ENCODE results near the gene PIP4K2A.

The PIP4K2A gene

GRCh38 chr10:22589851-22590514 lies 124.4 kb downstream of the PIP4K2A start:
- no peak for DNase-seq

DNA sequence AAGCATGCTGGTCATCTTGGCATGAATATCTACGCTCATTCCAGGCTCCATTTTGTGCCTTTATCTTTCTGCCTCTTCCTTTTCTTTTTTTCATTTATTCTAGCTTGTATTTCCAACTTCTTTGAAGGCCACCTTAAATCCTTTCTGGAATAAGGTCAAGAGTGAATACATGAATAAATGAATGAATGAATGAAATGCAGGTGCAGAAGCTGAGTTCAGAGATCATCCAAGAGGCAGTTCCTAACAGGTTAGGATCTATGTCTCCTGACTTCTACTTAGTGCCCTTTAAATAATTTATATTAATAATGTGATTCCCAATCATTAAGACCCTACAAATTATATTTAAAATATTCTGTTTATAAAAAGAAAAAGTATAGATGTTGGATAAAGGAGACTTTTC lies 125.9 kb downstream of the PIP4K2A start:
- DNase-seq = no peak

GRCh38 chr10:22583683-22584082 lies 130.7 kb downstream of the PIP4K2A start:
- DNase-seq = no peak

DNA sequence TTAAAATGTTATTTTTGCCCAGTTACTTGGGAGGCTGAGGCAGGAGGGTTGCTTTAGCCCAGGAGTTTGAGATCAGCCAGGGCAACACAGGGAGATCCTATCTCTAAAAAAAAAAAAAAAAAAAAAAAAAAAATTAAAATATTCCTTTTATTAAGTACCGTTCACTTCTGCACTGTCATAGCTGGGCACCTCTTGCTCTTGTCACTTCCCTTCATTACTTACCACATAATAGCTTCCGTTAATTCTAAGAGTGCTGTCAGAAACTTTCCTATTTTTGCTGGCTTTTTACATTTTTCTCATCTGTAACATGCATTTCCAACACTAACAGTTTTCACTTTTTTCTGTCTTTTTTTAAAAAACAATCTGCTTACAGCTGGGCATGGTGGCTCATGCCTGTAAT lies 132.9 kb downstream of the PIP4K2A start:
- no peak for DNase-seq

DNA sequence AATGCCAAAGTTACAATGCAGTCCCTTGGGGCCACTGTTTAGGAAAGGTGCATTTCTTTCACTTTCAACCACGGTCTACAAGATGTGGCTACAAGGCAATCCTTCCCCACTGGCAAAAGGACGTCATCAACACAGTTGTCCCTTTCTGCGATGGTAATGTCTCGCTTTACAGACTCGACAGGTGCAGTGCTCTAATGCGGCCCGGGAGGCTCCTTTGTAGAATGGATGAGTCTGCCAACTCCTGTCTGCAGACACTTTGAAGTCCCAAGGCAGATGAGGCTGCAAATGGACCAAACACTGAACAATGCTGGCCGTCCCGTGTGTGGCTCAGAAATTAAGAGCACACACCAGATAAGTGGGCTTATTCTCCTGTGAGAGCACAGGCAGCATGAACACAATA lies 133.7 kb downstream of the PIP4K2A start:
- no peak for DNase-seq

DNA sequence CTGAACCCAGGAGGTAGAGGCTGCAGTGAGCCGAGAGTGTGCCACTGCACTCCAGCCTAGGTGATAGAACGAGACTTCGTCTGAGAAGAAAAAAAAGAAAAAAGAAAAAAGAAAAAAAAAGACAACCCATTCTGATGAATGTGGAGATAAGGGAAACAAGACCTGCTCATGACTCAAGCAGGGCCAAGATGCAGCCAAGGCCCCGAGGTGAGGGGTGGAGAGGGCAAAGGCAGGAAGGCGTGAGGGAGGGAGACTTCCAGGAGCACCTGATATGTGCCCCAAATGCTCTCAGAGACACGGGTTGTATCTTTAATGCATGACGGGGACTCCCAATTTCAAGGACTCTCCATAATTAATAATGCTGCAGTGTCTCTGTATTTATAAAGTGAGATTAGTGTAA lies 134.6 kb downstream of the PIP4K2A start:
- DNase-seq = no peak

GRCh38 chr10:22573820-22574569 lies 140.4 kb downstream of the PIP4K2A start:
- DNase-seq = no peak

GRCh38 chr10:22570733-22571430 lies 143.5 kb downstream of the PIP4K2A start:
- no peak for DNase-seq

- no peak for DNase-seq
Observed at GRCh38 chr10:22570234-22570633, 144.1 kb downstream of the PIP4K2A start.

GRCh38 chr10:22568928-22569327 lies 145.4 kb downstream of the PIP4K2A start:
- no peak for DNase-seq

GRCh38 chr10:22564060-22564459 lies 150.3 kb downstream of the PIP4K2A start:
- DNase-seq = no peak

GRCh38 chr10:22561909-22562308 lies 152.5 kb downstream of the PIP4K2A start:
- no peak for DNase-seq

GRCh38 chr10:22560913-22561239 lies 153.5 kb downstream of the PIP4K2A start:
- DNase-seq = no peak

DNA sequence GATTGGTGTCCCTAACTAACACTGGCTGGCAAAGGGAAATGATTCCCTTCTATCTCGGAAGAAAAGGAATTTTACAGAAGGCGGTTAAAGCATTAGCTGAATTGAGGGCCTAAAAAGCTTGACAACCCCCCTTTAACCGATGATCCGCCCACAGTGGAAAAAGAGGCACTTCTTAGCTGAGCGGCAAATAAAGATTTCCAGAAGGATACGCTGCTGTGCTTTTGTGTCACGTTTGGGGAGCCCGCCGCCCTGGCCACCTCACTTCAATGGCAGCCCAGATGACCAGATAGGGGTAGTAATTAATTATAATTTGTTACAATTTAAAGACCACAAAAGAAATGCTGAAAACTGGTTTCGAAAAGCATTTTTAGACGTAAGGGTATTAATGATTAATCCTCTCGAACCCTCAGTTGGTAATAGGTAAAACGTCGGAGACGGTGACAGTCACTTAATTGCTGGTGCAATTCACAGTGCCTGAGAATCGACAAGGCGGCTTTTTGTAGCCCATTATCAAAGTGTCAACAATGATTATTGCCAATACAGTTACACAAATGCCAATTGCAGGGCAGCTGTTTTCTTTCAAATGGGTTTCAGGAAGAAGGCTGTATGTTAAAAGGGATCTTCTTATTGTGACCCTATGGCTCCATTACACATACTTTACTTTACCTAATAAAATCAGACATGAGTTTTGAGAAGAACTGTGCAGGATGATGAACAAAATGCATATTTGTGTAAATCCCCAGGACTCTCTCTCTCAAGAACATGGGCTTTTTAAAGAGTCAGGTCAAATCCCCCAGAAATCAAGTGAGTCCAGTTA lies 154.1 kb downstream of the PIP4K2A start:
- DNase-seq = no peak

- no peak for DNase-seq
Observed at GRCh38 chr10:22557321-22557720, 157.1 kb downstream of the PIP4K2A start.

DNA sequence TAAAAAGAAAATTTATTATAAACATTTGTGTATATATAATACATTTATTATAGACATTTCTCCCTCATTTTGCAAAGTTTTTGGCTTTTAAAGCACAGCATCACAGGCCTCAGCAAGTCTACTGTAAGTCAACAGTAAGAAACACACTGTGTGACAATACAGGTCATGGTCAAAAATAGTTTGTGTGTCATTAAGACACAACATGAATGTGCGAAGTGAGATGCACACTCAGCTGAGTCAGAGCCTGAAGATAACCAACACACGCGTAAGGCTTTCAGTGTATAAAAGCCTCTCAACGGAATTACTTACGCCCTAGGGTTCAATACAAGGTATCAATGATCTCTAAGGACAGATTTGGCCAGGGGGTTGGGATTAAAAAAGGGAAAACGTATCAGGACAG lies 157.6 kb downstream of the PIP4K2A start:
- no peak for DNase-seq

- DNase-seq = no peak
Observed at GRCh38 chr10:22554461-22555182, 159.8 kb downstream of the PIP4K2A start.

- no peak for DNase-seq
Observed at GRCh38 chr10:22553452-22553995, 160.9 kb downstream of the PIP4K2A start.

- no peak for DNase-seq
Observed at GRCh38 chr10:22552888-22553378, 161.4 kb downstream of the PIP4K2A start.

GRCh38 chr10:22551681-22552365 lies 162.6 kb downstream of the PIP4K2A start:
- no peak for DNase-seq

DNA sequence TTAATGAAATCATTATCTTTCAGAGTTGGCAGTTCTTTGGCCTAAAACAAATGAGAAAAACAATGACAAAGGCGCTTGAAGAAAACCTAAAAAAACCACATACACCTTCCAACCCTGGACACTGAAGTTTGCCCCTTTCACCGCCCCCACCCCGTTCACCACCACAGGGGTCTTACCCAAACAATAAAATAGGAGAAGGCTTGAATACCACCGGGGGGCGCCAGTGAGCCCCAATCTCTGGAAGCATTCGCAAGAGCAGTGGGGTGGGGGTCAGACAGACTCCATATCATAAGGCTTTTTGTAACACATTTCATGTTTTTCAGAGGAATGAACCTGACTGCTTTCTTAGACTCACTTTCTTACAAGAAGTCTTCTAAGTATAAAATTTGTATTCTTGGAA lies 163.6 kb downstream of the PIP4K2A start:
- DNase-seq = no peak

DNA sequence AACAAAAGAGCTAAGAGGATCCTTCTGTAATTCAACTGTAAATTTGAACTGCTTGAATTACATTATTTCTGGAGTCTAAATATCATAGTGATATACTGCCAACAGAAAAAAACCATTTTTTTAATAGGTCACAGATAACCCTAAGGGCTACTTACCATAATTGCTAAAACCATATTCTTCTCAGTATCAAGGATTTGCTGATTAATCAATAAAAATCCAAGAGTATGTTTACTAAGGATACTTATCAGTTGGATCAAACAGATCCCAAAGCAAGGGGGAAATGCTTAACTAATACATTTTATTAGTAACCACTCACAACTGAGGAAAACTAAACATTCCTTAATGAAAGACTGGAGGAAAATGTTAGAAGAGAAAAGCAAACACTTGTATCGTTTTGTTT lies 166.0 kb downstream of the PIP4K2A start:
- no peak for DNase-seq

Measured in bone marrow (tissue), 2 donors.